ENCODE measurements around the gene DDX17. TPM values are rescaled to one million over a fixed set of nuclear protein-coding genes. Genes with fewer than 3 reads are reported as not detected.
"Not testable (repeated sequence)": the region's sequence is repeated elsewhere in the genome, so short reads cannot be mapped to it uniquely, and the experiment has no call there.

Gene DDX17
- total and polyA plus RNA-seq, 4 experiments from 2014 or later, result 10.0 to 960 (median 486) TPM

- no peaks in the 10 kb centered on the region for H3K27me3 Mint-ChIP-seq
- POLR2A ChIA-PET (ENCODE audit: partially characterized antibody), result interaction anchor here (1.3 to 14.9 kb wide), 3 partner anchors 8 to 28 kb away, joined by 4 to 122 read pairs (median 5); no protein-coding TSS in a partner anchor
Observed at GRCh38 chr22:38479096-38479837, 26.8 kb downstream of the DDX17 start.

GRCh38 chr22:38477585-38477984, 28.5 kb downstream of the DDX17 start:
- ChIA-PET CTCF (ENCODE audit: partially characterized antibody) (no interaction called here), POLR2A (ENCODE audit: partially characterized antibody) (interaction anchor here (1.3 to 1.4 kb wide), 2 partner anchors 8 to 13 kb away, joined by 3 to 4 read pairs; no protein-coding TSS in a partner anchor)
- no peaks in the 10 kb centered on the region for H3K4me1 ChIP-seq (ENCODE audit: insufficient read depth, low read length)
- peaks cover 16 to 18% of the 10 kb centered on the region in 2 donors for H3K36me3 Mint-ChIP-seq
- H3K9me3 ChIP-seq (ENCODE audit: control insufficient read depth in 1 of 2, low read length in 2 of 2), result no peaks in the 10 kb centered on the region
- H3K9me3 Mint-ChIP-seq, result no peaks in the 10 kb centered on the region
- intact Hi-C loops (cut with micrococcal nuclease), result no loop called here
- peaks cover 0 to 9% (median 2%) of the 10 kb centered on the region in 4 donors for H3K4me1 Mint-ChIP-seq
- no peaks in the 10 kb centered on the region for H3K27me3 Mint-ChIP-seq
- no peaks in the 10 kb centered on the region for H3K27me3 ChIP-seq (ENCODE audit: insufficient read depth, low read length)
- H3K4me3 Mint-ChIP-seq, result no peak overlapping the region
- peaks cover 16% of the 10 kb centered on the region for H3K36me3 ChIP-seq (ENCODE audit: insufficient read depth, low read length)
- no peak overlapping the region for H3K4me3 ChIP-seq (ENCODE audit: low read length in 2 of 2)
- H3K27ac Mint-ChIP-seq, result peak overlapping the region in 1 of 7 donors; percentile 9
- no peak overlapping the region for H3K27ac ChIP-seq (ENCODE audit: low read depth, low read length)
- DNase-seq, result no peak

More at GRCh38 chr22:38479096-38479837, 26.8 kb downstream of the DDX17 start:
- Histone ChIP-seq H3K27ac (ENCODE audit: low read depth, low read length) (no peak overlapping the region), H3K36me3 (ENCODE audit: insufficient read depth, low read length) (peaks cover 31% of the 10 kb centered on the region), H3K9me3 (ENCODE audit: control insufficient read depth in 1 of 2, low read length in 2 of 2) (no peaks in the 10 kb centered on the region), H3K4me3 (ENCODE audit: low read length in 2 of 2) (no peak overlapping the region), H3K4me1 (ENCODE audit: insufficient read depth, low read length) (no peaks in the 10 kb centered on the region), H3K27me3 (ENCODE audit: insufficient read depth, low read length) (no peaks in the 10 kb centered on the region)
- Mint-ChIP-seq H3K9me3 (no peaks in the 10 kb centered on the region), H3K4me3 (no peak overlapping the region), H3K4me1 (peaks cover 0 to 12% (median 3%) of the 10 kb centered on the region in 4 donors), H3K27ac (peak overlapping the region in 3 of 7 donors; percentile 4 to 37 (median 8)), H3K36me3 (peaks cover 29 to 35% of the 10 kb centered on the region in 2 donors)
- DNase-seq, result no peak
- CTCF ChIA-PET (ENCODE audit: partially characterized antibody), result no interaction called here
- intact Hi-C loops (cut with micrococcal nuclease), result no loop called here

DNA sequence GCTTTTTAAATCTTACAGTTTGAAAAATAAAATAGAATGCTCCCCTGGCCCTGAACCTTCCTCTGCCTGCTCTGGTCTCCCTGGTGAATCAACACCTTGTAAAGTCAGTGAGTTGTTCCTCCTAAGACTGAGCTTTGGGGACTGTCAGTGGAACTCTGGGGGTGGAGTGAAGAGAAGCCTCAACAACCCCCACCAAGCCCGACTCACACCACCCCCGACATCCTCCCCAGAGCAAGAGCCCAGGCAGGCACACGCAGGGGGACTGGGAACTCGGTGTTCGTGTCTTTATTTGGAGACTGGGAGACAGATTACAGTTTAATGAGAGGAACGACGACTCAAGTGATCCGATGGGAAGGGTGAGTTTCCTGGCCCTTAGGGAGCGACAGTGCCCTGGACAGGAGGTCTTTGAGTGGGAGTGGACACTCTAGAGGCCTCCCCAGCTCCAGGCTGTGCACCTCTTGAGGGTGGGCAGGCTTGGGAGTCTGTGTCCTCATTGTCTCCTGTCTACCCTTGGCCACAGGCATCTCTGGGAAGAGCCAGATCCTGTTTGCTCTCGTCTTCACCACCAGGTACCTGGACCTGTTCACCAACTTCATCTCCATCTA, 32.0 kb downstream of the DDX17 start:
- no peaks in the 10 kb centered on the region for H3K27me3 ChIP-seq (ENCODE audit: insufficient read depth, low read length)
- H3K27ac Mint-ChIP-seq, result no peak overlapping the region
- peaks cover 0 to 2% (median 0%) of the 10 kb centered on the region in 4 donors for H3K4me1 Mint-ChIP-seq
- ChIA-PET POLR2A (ENCODE audit: partially characterized antibody) (no interaction called here), CTCF (ENCODE audit: partially characterized antibody) (no interaction called here)
- H3K36me3 Mint-ChIP-seq, result peaks cover 0 to 1% of the 10 kb centered on the region in 2 donors
- H3K36me3 ChIP-seq (ENCODE audit: insufficient read depth, low read length), result no peaks in the 10 kb centered on the region
- H3K4me3 ChIP-seq (ENCODE audit: low read length in 2 of 2), result no peak overlapping the region
- no peaks in the 10 kb centered on the region for H3K4me1 ChIP-seq (ENCODE audit: insufficient read depth, low read length)
- DNase-seq, result no peak
- intact Hi-C loops (cut with micrococcal nuclease), result no loop called here
- H3K9me3 ChIP-seq (ENCODE audit: control insufficient read depth in 1 of 2, low read length in 2 of 2), result no peaks in the 10 kb centered on the region
- H3K27ac ChIP-seq (ENCODE audit: low read depth, low read length), result no peak overlapping the region
- H3K9me3 Mint-ChIP-seq, result no peaks in the 10 kb centered on the region
- no peak overlapping the region for H3K4me3 Mint-ChIP-seq
- no peaks in the 10 kb centered on the region for H3K27me3 Mint-ChIP-seq

DNA sequence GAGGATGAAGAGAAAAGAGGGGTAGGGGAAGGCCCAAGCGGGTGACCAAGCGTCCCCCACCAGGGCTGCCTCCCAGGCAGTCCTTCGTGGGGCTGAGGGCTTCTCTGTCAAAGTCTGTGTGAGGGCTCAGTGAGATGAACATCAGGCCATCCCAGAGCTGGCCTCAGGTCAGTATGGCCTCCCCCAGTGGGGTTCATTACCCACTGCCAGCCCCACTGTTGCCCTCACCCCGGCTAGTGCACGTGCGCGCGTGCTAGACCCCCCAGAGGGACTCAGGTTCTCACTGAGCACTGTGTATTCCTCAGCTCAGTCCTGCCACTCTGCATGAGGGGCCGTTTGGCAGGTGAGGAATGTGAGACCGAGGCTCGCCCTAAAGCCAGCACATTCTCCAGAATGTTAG, 34.9 kb downstream of the DDX17 start:
- H3K27me3 Mint-ChIP-seq, result peaks cover 4 to 10% of the 10 kb centered on the region in 2 donors
- no peak overlapping the region for H3K27ac Mint-ChIP-seq
- H3K27me3 ChIP-seq (ENCODE audit: insufficient read depth, low read length), result peaks cover 7% of the 10 kb centered on the region
- no peak overlapping the region for H3K4me3 ChIP-seq (ENCODE audit: low read length in 2 of 2)
- H3K36me3 ChIP-seq (ENCODE audit: insufficient read depth, low read length), result no peaks in the 10 kb centered on the region
- intact Hi-C loops (cut with micrococcal nuclease), result no loop called here
- ChIA-PET POLR2A (ENCODE audit: partially characterized antibody) (no interaction called here), CTCF (ENCODE audit: partially characterized antibody) (no interaction called here)
- no peak overlapping the region for H3K27ac ChIP-seq (ENCODE audit: low read depth, low read length)
- H3K4me1 ChIP-seq (ENCODE audit: insufficient read depth, low read length), result peaks cover 5% of the 10 kb centered on the region
- H3K4me1 Mint-ChIP-seq, result peaks cover 2 to 11% (median 7%) of the 10 kb centered on the region in 4 donors
- H3K36me3 Mint-ChIP-seq, result no peaks in the 10 kb centered on the region
- no peak for DNase-seq
- H3K4me3 Mint-ChIP-seq, result no peak overlapping the region
- no peaks in the 10 kb centered on the region for H3K9me3 ChIP-seq (ENCODE audit: control insufficient read depth in 1 of 2, low read length in 2 of 2)
- no peaks in the 10 kb centered on the region for H3K9me3 Mint-ChIP-seq

DNA sequence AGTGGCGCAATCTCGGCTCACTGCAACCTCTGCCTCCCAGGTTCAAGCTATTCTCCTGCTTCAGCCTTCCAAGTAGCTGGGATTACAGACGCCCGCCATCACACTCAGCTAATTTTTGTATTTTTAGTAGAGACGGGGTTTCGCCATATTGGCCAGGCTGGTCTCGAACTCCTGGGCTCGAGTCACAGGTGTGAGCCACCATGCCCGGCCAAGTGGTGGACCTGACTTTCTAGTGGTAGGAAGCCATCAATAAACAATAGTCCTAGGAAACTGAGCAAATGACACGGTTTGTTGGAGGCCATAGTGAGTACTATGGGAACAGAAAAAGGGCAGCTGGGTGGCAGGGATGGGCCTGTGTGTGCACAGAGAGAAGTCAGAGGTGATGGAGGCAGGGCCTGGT, 35.9 kb downstream of the DDX17 start:
- POLR2A ChIA-PET (ENCODE audit: partially characterized antibody); H3K9me3 Mint-ChIP-seq; H3K4me1 ChIP-seq (ENCODE audit: insufficient read depth, low read length); intact Hi-C loops (cut with micrococcal nuclease); H3K27me3 ChIP-seq (ENCODE audit: insufficient read depth, low read length); H3K27ac ChIP-seq (ENCODE audit: low read depth, low read length); H3K4me3 ChIP-seq (ENCODE audit: low read length in 2 of 2); H3K36me3 Mint-ChIP-seq; H3K36me3 ChIP-seq (ENCODE audit: insufficient read depth, low read length); CTCF ChIA-PET (ENCODE audit: partially characterized antibody); DNase-seq; H3K9me3 ChIP-seq (ENCODE audit: control insufficient read depth in 1 of 2, low read length in 2 of 2): not testable (repeated sequence)
- Mint-ChIP-seq H3K4me1 (peaks cover 2 to 11% (median 6%) of the 10 kb centered on the region in 4 donors), H3K27me3 (peaks cover 4 to 12% of the 10 kb centered on the region in 2 donors), H3K27ac (peak overlapping the region in 1 of 7 donors; percentile 7), H3K4me3 (peak overlapping the region in 1 of 8 donors; percentile 45)

DNA sequence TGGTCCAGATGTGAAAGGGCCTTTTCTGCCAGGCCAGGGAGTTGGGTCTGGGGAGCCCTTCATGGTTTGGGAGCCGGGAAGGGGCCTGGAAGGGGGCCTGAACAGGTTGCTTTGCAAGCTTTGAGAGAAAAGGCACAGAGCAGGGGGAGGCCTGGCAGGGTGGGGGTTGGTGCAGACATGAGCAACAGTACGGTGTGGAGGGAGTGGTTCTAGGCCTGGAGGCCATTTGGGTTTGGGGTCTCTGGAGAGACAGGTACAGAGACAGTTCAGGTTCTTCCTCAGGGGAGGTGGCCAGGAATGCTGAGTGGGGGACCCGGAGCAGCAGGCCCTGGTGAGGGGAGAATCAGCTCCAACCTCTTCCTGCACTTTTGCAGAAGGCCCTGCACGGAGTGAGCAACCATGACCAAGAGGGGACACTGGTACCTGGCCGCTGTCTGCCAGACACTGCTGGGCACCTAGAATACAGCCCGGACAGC, 36.8 kb downstream of the DDX17 start:
- no peaks in the 10 kb centered on the region for H3K36me3 ChIP-seq (ENCODE audit: insufficient read depth, low read length)
- H3K4me3 ChIP-seq (ENCODE audit: low read length in 2 of 2), result no peak overlapping the region
- intact Hi-C loops (cut with micrococcal nuclease), result no loop called here
- H3K4me1 Mint-ChIP-seq, result peaks cover 2 to 11% (median 6%) of the 10 kb centered on the region in 4 donors
- peaks cover 9% of the 10 kb centered on the region for H3K27me3 ChIP-seq (ENCODE audit: insufficient read depth, low read length)
- POLR2A ChIA-PET (ENCODE audit: partially characterized antibody), result no interaction called here
- H3K4me1 ChIP-seq (ENCODE audit: insufficient read depth, low read length), result peaks cover 5% of the 10 kb centered on the region
- H3K27me3 Mint-ChIP-seq, result peaks cover 4 to 12% of the 10 kb centered on the region in 2 donors
- peak overlapping the region in 1 of 8 donors; percentile 8 for H3K4me3 Mint-ChIP-seq
- no peaks in the 10 kb centered on the region for H3K9me3 Mint-ChIP-seq
- no peaks in the 10 kb centered on the region for H3K36me3 Mint-ChIP-seq
- H3K27ac ChIP-seq (ENCODE audit: low read depth, low read length), result no peak overlapping the region
- H3K9me3 ChIP-seq (ENCODE audit: control insufficient read depth in 1 of 2, low read length in 2 of 2), result no peaks in the 10 kb centered on the region
- DNase-seq, result no peak
- CTCF ChIA-PET (ENCODE audit: partially characterized antibody), result no interaction called here
- peak overlapping the region in 1 of 7 donors; percentile 64 for H3K27ac Mint-ChIP-seq

GRCh38 chr22:38468443-38469305, 37.4 kb downstream of the DDX17 start:
- intact Hi-C loops (cut with micrococcal nuclease), result no loop called here
- no peak overlapping the region for H3K27ac Mint-ChIP-seq
- peaks cover 2 to 11% (median 6%) of the 10 kb centered on the region in 4 donors for H3K4me1 Mint-ChIP-seq
- peaks cover 8 to 18% of the 10 kb centered on the region in 2 donors for H3K27me3 Mint-ChIP-seq
- H3K36me3 Mint-ChIP-seq, result no peaks in the 10 kb centered on the region
- DNase-seq, result no peak
- Histone ChIP-seq H3K4me1 (ENCODE audit: insufficient read depth, low read length) (peaks cover 5% of the 10 kb centered on the region), H3K27ac (ENCODE audit: low read depth, low read length) (no peak overlapping the region), H3K36me3 (ENCODE audit: insufficient read depth, low read length) (no peaks in the 10 kb centered on the region), H3K9me3 (ENCODE audit: control insufficient read depth in 1 of 2, low read length in 2 of 2) (no peaks in the 10 kb centered on the region), H3K27me3 (ENCODE audit: insufficient read depth, low read length) (peaks cover 9% of the 10 kb centered on the region), H3K4me3 (ENCODE audit: low read length in 2 of 2) (peak overlapping the region in 1 of 2 donors; percentile 38)
- CTCF ChIA-PET (ENCODE audit: partially characterized antibody), result no interaction called here
- POLR2A ChIA-PET (ENCODE audit: partially characterized antibody), result no interaction called here
- H3K9me3 Mint-ChIP-seq, result no peaks in the 10 kb centered on the region
- peak overlapping the region in 6 of 8 donors; percentile 42 to 72 (median 65) for H3K4me3 Mint-ChIP-seq

All from CD4-positive, alpha-beta memory T cell (primary cell).